Tibial artery (tissue), 4 donors: ENCODE data around the gene TMEM236.

ENCODE experiments used
- DNase-seq, 2 donors: peaks; one replicate each; pipeline ENCODE4 v3.0.0-alpha.2; 2019
- H3K27ac ChIP-seq, 2 donors: fragments of 200-600 bp; sonication (generic) in 1 of 2; 1 replicate in 1 of 2; 2 replicates in 1 of 2; pipeline ENCODE4 v1.5.1; 2018 to 2019; ENCODE audit warnings: mild to moderate bottlenecking in 1 of 2
- H3K27me3 ChIP-seq, 2 donors: fragments of 200-600 bp; sonication (generic) in 1 of 2; one replicate each; pipeline versions ENCODE4 v1.5.1 to v1.6.0; 2016 to 2019
- H3K36me3 ChIP-seq, 3 donors: fragments of 200-600 bp; sonication (generic) in 2 of 3; one replicate each; pipeline ENCODE4 v1.5.1; 2016 to 2019; ENCODE audit warnings: mild to moderate bottlenecking in 2 of 3
- H3K4me1 ChIP-seq, 4 donors: fragments of 200-600 bp; sonication (generic) in 2 of 4; 1 replicate in 3 of 4; 2 replicates in 1 of 4; pipeline ENCODE4 v1.5.1; 2016 to 2019
- H3K4me3 ChIP-seq, 2 donors: fragments of 200-600 bp; sonication (generic) in 1 of 2; 1 replicate in 1 of 2; 2 replicates in 1 of 2; pipeline ENCODE4 v1.5.1; 2018 to 2019; ENCODE audit warnings: mild to moderate bottlenecking in 2 of 2
- H3K9me3 ChIP-seq, 3 donors: fragments of 200-600 bp; sonication (generic) in 1 of 3; one replicate each; pipeline ENCODE4 v1.5.1; 2016 to 2019
- intact Hi-C: fragments of 100-400 bp; cut with DNase I; formaldehyde crosslinking; loops from one replicate; pipeline ENCODE4 v1.15.0; 2023; ENCODE audit warnings: low total_unique reads
- TF ChIP-seq, protein P1 (sequence below), 2 experiments: fragments of 200-600 bp in 1 of 2; fragments of 450-650 bp in 1 of 2; IDR thresholded peaks; one replicate each; pipeline ENCODE4 v1.5.1; 2017 to 2019; ENCODE audit warnings: antibody characterized with exemption in 2 of 2, mild to moderate bottlenecking in 1 of 2, moderate library complexity in 1 of 2

Gene TMEM236

GRCh38 chr10:17729630-17730029, 22.4 kb upstream of the TMEM236 start:
- intact Hi-C loops, result no loop called here

GRCh38 chr10:17730667-17731066, 21.3 kb upstream of the TMEM236 start:
- H3K36me3 ChIP-seq, result no peaks in the 10 kb centered on the region
- intact Hi-C loops, result no loop called here
- H3K4me3 ChIP-seq, result no peak overlapping the region
- no peak overlapping the region for H3K27ac ChIP-seq
- H3K27me3 ChIP-seq, result no peaks in the 10 kb centered on the region
- peaks cover 0 to 11% (median 0%) of the 10 kb centered on the region in 4 donors for H3K4me1 ChIP-seq
- H3K9me3 ChIP-seq, result no peaks in the 10 kb centered on the region
- DNase-seq, result no peak
- TF ChIP-seq, protein P1, sequence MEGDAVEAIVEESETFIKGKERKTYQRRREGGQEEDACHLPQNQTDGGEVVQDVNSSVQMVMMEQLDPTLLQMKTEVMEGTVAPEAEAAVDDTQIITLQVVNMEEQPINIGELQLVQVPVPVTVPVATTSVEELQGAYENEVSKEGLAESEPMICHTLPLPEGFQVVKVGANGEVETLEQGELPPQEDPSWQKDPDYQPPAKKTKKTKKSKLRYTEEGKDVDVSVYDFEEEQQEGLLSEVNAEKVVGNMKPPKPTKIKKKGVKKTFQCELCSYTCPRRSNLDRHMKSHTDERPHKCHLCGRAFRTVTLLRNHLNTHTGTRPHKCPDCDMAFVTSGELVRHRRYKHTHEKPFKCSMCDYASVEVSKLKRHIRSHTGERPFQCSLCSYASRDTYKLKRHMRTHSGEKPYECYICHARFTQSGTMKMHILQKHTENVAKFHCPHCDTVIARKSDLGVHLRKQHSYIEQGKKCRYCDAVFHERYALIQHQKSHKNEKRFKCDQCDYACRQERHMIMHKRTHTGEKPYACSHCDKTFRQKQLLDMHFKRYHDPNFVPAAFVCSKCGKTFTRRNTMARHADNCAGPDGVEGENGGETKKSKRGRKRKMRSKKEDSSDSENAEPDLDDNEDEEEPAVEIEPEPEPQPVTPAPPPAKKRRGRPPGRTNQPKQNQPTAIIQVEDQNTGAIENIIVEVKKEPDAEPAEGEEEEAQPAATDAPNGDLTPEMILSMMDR (IDR thresholded peaks at IDR 0.05), result no peak

More at GRCh38 chr10:17729630-17730029, 22.4 kb upstream of the TMEM236 start:
- H3K27me3 ChIP-seq, result no peaks in the 10 kb centered on the region
- H3K4me1 ChIP-seq, result peaks cover 0 to under 1% (median 0%) of the 10 kb centered on the region in 4 donors
- no peak overlapping the region for H3K4me3 ChIP-seq
- no peak overlapping the region for H3K27ac ChIP-seq
- TF ChIP-seq, protein P1 (IDR thresholded peaks at IDR 0.05), result no peak
- H3K36me3 ChIP-seq, result no peaks in the 10 kb centered on the region
- H3K9me3 ChIP-seq, result no peaks in the 10 kb centered on the region
- DNase-seq, result no peak

- H3K4me3 ChIP-seq, result no peak overlapping the region
- H3K27ac ChIP-seq, result no peak overlapping the region
- H3K27me3 ChIP-seq, result no peaks in the 10 kb centered on the region
- H3K9me3 ChIP-seq, result no peaks in the 10 kb centered on the region
- intact Hi-C loops, result no loop called here
- DNase-seq, result no peak
- TF ChIP-seq, protein P1 (IDR thresholded peaks at IDR 0.05), result no peak
- H3K4me1 ChIP-seq, result peaks cover 0 to 14% (median 0%) of the 10 kb centered on the region in 4 donors
- no peaks in the 10 kb centered on the region for H3K36me3 ChIP-seq
These were observed 20.5 kb upstream of the TMEM236 start for GRCh38 chr10:17731331-17732020.

DNA sequence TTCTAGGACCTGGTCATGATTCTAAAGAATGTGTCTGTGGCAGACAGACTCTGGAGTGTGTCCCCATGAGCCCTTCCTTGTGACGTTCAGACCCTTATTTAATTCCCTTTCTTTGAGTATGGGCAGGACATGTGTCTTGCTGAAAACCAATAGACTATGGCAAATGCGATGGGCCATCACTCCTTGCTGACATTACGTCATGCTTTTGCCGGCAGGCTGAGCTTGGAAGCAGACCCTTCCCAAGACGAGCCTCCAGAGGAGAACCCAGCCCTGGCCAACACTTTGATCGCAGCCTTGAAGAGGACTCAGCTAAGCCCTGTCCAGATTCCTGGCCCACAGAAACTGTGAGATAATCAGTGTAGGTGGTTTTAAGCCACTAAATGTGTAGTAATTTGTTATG, 18.4 kb upstream of the TMEM236 start:
- Histone ChIP-seq H3K36me3 (no peaks in the 10 kb centered on the region), H3K4me3 (no peak overlapping the region), H3K4me1 (peaks cover 0 to 14% (median 4%) of the 10 kb centered on the region in 4 donors), H3K9me3 (no peaks in the 10 kb centered on the region), H3K27me3 (no peaks in the 10 kb centered on the region), H3K27ac (no peak overlapping the region)
- intact Hi-C loops, result no loop called here
- TF ChIP-seq, protein P1 (IDR thresholded peaks at IDR 0.05), result no peak
- DNase-seq, result no peak

GRCh38 chr10:17734432-17735080, 17.4 kb upstream of the TMEM236 start:
- TF ChIP-seq, protein P1 (IDR thresholded peaks at IDR 0.05), result no peak
- DNase-seq, result no peak
- Histone ChIP-seq H3K27me3 (no peaks in the 10 kb centered on the region), H3K4me3 (no peak overlapping the region), H3K36me3 (no peaks in the 10 kb centered on the region), H3K9me3 (no peaks in the 10 kb centered on the region), H3K27ac (no peak overlapping the region), H3K4me1 (peaks cover 0 to 14% (median 4%) of the 10 kb centered on the region in 4 donors)
- intact Hi-C loops, result no loop called here
